Upper lobe of left lung (tissue), 4 donors: ENCODE data around the gene IL33.

Source experiments
- CTCF ChIP-seq, 6 experiments: fragments of 450-650 bp in 4 of 6; fragments of 200-600 bp in 2 of 6; sonication (generic) in 2 of 6; IDR thresholded peaks; one replicate each; pipeline ENCODE4 v1.5.1; 2016 to 2019; ENCODE audit warnings: antibody characterized with exemption in 6 of 6
- POLR2A ChIP-seq, 4 donors: fragments of 450-650 bp; IDR thresholded peaks; one replicate each; pipeline ENCODE4 v1.5.1; 2016 to 2017; ENCODE audit warnings: antibody characterized with exemption in 4 of 4, mild to moderate bottlenecking in 2 of 4
- POLR2AphosphoS5 ChIP-seq, 2 donors: sonication (generic); formaldehyde crosslinking; IDR thresholded peaks; one replicate each; pipeline ENCODE4 v1.5.1; 2017; ENCODE audit warnings: antibody characterized with exemption in 2 of 2

GRCh38 chr9:6219981-6220380, 4.4 kb downstream of the IL33 start:
- TF ChIP-seq CTCF (IDR thresholded peaks at IDR 0.05) (no peak), POLR2A (IDR thresholded peaks at IDR 0.05) (no peak), POLR2AphosphoS5 (IDR thresholded peaks at IDR 0.05) (no peak)
